ENCODE measurements around the gene HCCS. TPM values are rescaled to one million over a fixed set of nuclear protein-coding genes. Genes with fewer than 3 reads are reported as not detected.

The HCCS gene
- total RNA-seq, 4 donors from 2014 or later, result 5.8 to 12.5 (median 9.8) TPM

DNA sequence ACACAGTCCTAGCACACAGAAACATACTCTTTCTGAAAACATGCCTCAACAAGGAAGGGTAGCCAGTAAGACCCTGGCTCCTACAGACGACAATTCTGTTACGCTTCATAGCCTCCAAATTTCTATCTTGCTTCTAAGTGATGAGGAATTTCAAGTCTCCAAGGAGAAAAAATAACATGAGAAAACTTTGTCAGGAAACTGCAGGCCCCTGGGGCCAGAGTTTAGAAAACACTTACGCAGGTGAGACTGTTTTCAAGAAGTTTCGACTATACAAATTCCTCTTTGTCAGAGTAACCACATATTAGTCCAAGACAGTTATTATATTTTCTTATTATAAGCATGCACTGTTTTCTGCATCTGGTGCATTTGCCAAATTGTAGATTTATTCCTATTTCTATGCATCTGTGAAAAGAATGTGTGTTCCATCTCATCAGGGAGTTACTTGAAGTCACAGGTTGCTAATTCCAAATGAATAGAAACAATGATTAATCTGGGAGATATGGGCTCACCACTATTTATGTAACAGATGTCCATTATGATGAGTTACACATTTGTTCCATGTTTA, 30.3 kb upstream of the HCCS start:
- intact Hi-C loops (cut with DNase I), result no loop called here
- Histone ChIP-seq H3K4me3 (replicated peaks in 1 of 3) (no peak overlapping the region), H3K27ac (peak overlapping the region; percentile 50 to 69 (median 59)), H3K27me3 (no peaks in the 10 kb centered on the region), H3K36me3 (no peaks in the 10 kb centered on the region), H3K9me3 (no peaks in the 10 kb centered on the region), H3K4me1 (peaks cover 0 to 13% of the 10 kb centered on the region in 2 donors)
- no peak for TF ChIP-seq POLR2A (IDR thresholded peaks at IDR 0.05)
- TF ChIP-seq, protein P1, sequence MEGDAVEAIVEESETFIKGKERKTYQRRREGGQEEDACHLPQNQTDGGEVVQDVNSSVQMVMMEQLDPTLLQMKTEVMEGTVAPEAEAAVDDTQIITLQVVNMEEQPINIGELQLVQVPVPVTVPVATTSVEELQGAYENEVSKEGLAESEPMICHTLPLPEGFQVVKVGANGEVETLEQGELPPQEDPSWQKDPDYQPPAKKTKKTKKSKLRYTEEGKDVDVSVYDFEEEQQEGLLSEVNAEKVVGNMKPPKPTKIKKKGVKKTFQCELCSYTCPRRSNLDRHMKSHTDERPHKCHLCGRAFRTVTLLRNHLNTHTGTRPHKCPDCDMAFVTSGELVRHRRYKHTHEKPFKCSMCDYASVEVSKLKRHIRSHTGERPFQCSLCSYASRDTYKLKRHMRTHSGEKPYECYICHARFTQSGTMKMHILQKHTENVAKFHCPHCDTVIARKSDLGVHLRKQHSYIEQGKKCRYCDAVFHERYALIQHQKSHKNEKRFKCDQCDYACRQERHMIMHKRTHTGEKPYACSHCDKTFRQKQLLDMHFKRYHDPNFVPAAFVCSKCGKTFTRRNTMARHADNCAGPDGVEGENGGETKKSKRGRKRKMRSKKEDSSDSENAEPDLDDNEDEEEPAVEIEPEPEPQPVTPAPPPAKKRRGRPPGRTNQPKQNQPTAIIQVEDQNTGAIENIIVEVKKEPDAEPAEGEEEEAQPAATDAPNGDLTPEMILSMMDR (IDR thresholded peaks at IDR 0.05), result no peak
- peak; percentile 16 to 29 for DNase-seq
- WGBS, 2 donors, result 34 to 43% methylated on average over 4 of the region's 4 CpGs

GRCh38 chrX:11081511-11081910, 29.6 kb upstream of the HCCS start:
- 40 to 43% methylated on average over 2 of the region's 2 CpGs for WGBS, 2 donors
- Histone ChIP-seq H3K27ac (peak overlapping the region; percentile 50 to 69 (median 59)), H3K4me3 (replicated peaks in 1 of 3) (no peak overlapping the region), H3K36me3 (no peaks in the 10 kb centered on the region), H3K27me3 (no peaks in the 10 kb centered on the region), H3K4me1 (peaks cover 0 to 14% of the 10 kb centered on the region in 2 donors), H3K9me3 (no peaks in the 10 kb centered on the region)
- TF ChIP-seq, protein P1 (IDR thresholded peaks at IDR 0.05), result no peak
- no peak for TF ChIP-seq POLR2A (IDR thresholded peaks at IDR 0.05)
- DNase-seq, result no peak
- intact Hi-C loops (cut with DNase I), result no loop called here

- no peaks in the 10 kb centered on the region for H3K9me3 ChIP-seq
- 25 to 38% methylated on average over 1 of the region's 1 CpG for WGBS, 2 donors
- H3K27ac ChIP-seq, result peak overlapping the region in 2 of 3 donors; percentile 15 to 55
- no peaks in the 10 kb centered on the region for H3K27me3 ChIP-seq
- H3K4me1 ChIP-seq, result peaks cover 0 to 14% of the 10 kb centered on the region in 2 donors
- intact Hi-C loops (cut with DNase I), result no loop called here
- H3K36me3 ChIP-seq, result no peaks in the 10 kb centered on the region
- no peak overlapping the region for H3K4me3 ChIP-seq (replicated peaks in 1 of 3)
- TF ChIP-seq, protein P1 (IDR thresholded peaks at IDR 0.05), result no peak
- TF ChIP-seq POLR2A (IDR thresholded peaks at IDR 0.05), result no peak
- DNase-seq, result no peak
Observed at GRCh38 chrX:11085305-11085704, 25.8 kb upstream of the HCCS start.

- Histone ChIP-seq H3K27ac (no peak overlapping the region), H3K27me3 (no peaks in the 10 kb centered on the region), H3K9me3 (no peaks in the 10 kb centered on the region), H3K4me3 (replicated peaks in 1 of 3) (no peak overlapping the region), H3K36me3 (no peaks in the 10 kb centered on the region), H3K4me1 (peaks cover 0 to 5% of the 10 kb centered on the region in 2 donors)
- no peak for TF ChIP-seq POLR2A (IDR thresholded peaks at IDR 0.05)
- TF ChIP-seq, protein P1 (IDR thresholded peaks at IDR 0.05), result no peak
- DNase-seq, result no peak
- intact Hi-C loops (cut with DNase I), result no loop called here
- WGBS, 2 donors, result 100% methylated on average over 1 of the region's 1 CpG
Observed at GRCh38 chrX:11089802-11090201, 21.3 kb upstream of the HCCS start.

- peaks cover 0 to 4% of the 10 kb centered on the region in 2 donors for H3K4me1 ChIP-seq
- TF ChIP-seq, protein P1 (IDR thresholded peaks at IDR 0.05), result no peak
- TF ChIP-seq POLR2A (IDR thresholded peaks at IDR 0.05), result no peak
- DNase-seq, result no peak
- no peaks in the 10 kb centered on the region for H3K27me3 ChIP-seq
- H3K4me3 ChIP-seq (replicated peaks in 1 of 3), result no peak overlapping the region
- no peak overlapping the region for H3K27ac ChIP-seq
- no peaks in the 10 kb centered on the region for H3K9me3 ChIP-seq
- intact Hi-C loops (cut with DNase I), result no loop called here
- H3K36me3 ChIP-seq, result no peaks in the 10 kb centered on the region
Observed at GRCh38 chrX:11097933-11098332, 13.2 kb upstream of the HCCS start.
